C4-2B (cell line): ENCODE results near the gene SLC35A2.

Experiments
- H3K27ac ChIP-seq: fragments of 450-650 bp; 2 replicates; pipeline ENCODE4 v1.5.1; 2017
- CTCF ChIP-seq: fragments of 450-650 bp; conservative IDR thresholded peaks from 2 replicates; pipeline ENCODE4 v1.5.1; 2017; ENCODE audit warnings: mild to moderate bottlenecking
- ZFX ChIP-seq: fragments of 450-650 bp; IDR thresholded peaks from 2 replicates; pipeline ENCODE4 v1.6.1; 2017

SLC35A2 gene

GRCh38 chrX:48937054-48937907 is 25.8 kb upstream of the SLC35A2 start:
- TF ChIP-seq CTCF (no peak), ZFX (no peak)
- no peak overlapping the region for H3K27ac ChIP-seq

- H3K27ac ChIP-seq, result no peak overlapping the region
- TF ChIP-seq CTCF (no peak), ZFX (no peak)
These were observed 25.1 kb upstream of the SLC35A2 start for GRCh38 chrX:48936429-48937053.

- H3K27ac ChIP-seq, result no peak overlapping the region
- TF ChIP-seq CTCF (no peak), ZFX (no peak)
These were observed 23.8 kb upstream of the SLC35A2 start for GRCh38 chrX:48935301-48935670.

- H3K27ac ChIP-seq, result no peak overlapping the region
- TF ChIP-seq CTCF, result no peak
- TF ChIP-seq ZFX, result no peak
These were observed 23.3 kb upstream of the SLC35A2 start for GRCh38 chrX:48934581-48935300.

GRCh38 chrX:48933757-48934156 is 22.3 kb upstream of the SLC35A2 start:
- no peak overlapping the region for H3K27ac ChIP-seq
- TF ChIP-seq ZFX (no peak), CTCF (no peak)

GRCh38 chrX:48927736-48928382 is 16.4 kb upstream of the SLC35A2 start:
- H3K27ac ChIP-seq, result no peak overlapping the region
- TF ChIP-seq ZFX (no peak), CTCF (no peak)
